Testis (tissue), 3 donors: Measurements from ENCODE around the gene DHH. TPM values are rescaled to one million over a fixed set of nuclear protein-coding genes. Genes with fewer than 3 reads are reported as not detected.

Source experiments
- DNase-seq: peaks from one replicate; pipeline ENCODE4 v3.0.0-alpha.2; 2019
- H3K27ac ChIP-seq, 2 donors: fragments of 200-600 bp; sonication (generic); one replicate each; pipeline ENCODE4 v1.5.1; 2019
- H3K27me3 ChIP-seq: fragments of 200-600 bp; sonication (generic); one replicate; pipeline ENCODE4 v1.5.1; 2019
- H3K36me3 ChIP-seq: fragments of 200-600 bp; sonication (generic); one replicate; pipeline ENCODE4 v1.5.1; 2017; ENCODE audit warnings: low read depth; ENCODE audit errors: missing control alignments
- H3K4me1 ChIP-seq: fragments of 200-600 bp; sonication (generic); one replicate; pipeline ENCODE4 v1.5.1; 2019
- H3K4me3 ChIP-seq, 2 donors: fragments of 200-600 bp; sonication (generic); one replicate each; pipeline ENCODE4 v1.5.1; 2017 to 2019
- H3K9me3 ChIP-seq: fragments of 200-600 bp; sonication (generic); one replicate; pipeline ENCODE4 v1.5.1; 2017
- POLR2A ChIP-seq: fragments of 450-650 bp; IDR thresholded peaks from one replicate; pipeline ENCODE4 v1.6.1; 2017; ENCODE audit warnings: antibody characterized with exemption, mild to moderate bottlenecking, moderate library complexity
- WGBS, 2 donors: methylation state at CpG; one replicate each; pipeline ENCODE4 v1.1.5; 2018; 5-methylcytosine and 5-hydroxymethylcytosine counted together
- intact Hi-C: fragments of 100-400 bp; cut with DNase I; formaldehyde crosslinking; loops from one replicate; pipeline ENCODE4 v1.15.1; 2023; ENCODE audit warnings: low total_unique reads
- polyA plus RNA-seq: library from polyadenylated mRNA; stranded (reverse); fragments of 350-450 nt; fragmentation: Illumina TruSeq; extraction: RNeasy Lipid Tissue Mini Kit (QIAGEN cat#74804); gene quantifications from one replicate; pipeline ENCODE4 v1.2.3, GENCODE V29; 2014; ENCODE audit warnings: low read depth, low replicate concordance; ENCODE audit not compliant: insufficient read depth
- total RNA-seq, 2 donors: library from RNA; depleted of rRNA; stranded (reverse); fragments of >200 nt; gene quantifications; one replicate each; pipeline ENCODE4 v1.2.3, GENCODE V29; 2016
- TF ChIP-seq, protein P1 (sequence below), 3 experiments: fragments of 450-650 bp in 2 of 3; fragments of 200-600 bp in 1 of 3; sonication (generic) in 1 of 3; IDR thresholded peaks; one replicate each; pipeline ENCODE4 v1.5.1; 2016 to 2019; ENCODE audit warnings: antibody characterized with exemption in 3 of 3, mild to moderate bottlenecking in 2 of 3, moderate library complexity in 1 of 3

The DHH gene
- total and polyA plus RNA-seq, 3 donors from 2014 or later: 40.0 to 148 (median 97.6) TPM

DNA sequence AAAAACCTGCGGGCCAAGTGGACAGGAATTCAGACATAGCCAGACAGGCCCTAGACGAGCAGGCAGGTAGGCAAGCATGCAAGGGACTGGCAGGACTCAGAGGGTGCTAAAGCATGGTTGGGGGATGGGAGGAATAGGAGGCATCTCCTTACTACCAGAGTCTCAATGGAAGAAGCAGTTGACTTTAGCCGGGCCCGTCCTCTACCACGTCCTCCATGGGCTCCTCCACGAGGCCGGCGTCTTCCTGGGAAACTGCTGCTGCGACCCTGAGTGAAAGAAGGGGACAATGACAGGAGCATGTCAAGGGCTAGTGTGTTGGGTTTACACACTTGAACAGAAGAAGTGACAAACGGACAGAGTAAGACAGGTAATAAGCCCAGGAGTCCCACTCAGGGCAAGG is 45.6 kb downstream of the DHH start:
- Histone ChIP-seq H3K9me3 (no peaks in the 10 kb centered on the region), H3K4me1 (no peaks in the 10 kb centered on the region), H3K4me3 (no peak overlapping the region), H3K36me3 (no peaks in the 10 kb centered on the region), H3K27me3 (no peaks in the 10 kb centered on the region), H3K27ac (no peak overlapping the region)
- WGBS, 2 donors: 91 to 94% methylated on average over 10 of the region's 10 CpGs
- TF ChIP-seq, protein P1, sequence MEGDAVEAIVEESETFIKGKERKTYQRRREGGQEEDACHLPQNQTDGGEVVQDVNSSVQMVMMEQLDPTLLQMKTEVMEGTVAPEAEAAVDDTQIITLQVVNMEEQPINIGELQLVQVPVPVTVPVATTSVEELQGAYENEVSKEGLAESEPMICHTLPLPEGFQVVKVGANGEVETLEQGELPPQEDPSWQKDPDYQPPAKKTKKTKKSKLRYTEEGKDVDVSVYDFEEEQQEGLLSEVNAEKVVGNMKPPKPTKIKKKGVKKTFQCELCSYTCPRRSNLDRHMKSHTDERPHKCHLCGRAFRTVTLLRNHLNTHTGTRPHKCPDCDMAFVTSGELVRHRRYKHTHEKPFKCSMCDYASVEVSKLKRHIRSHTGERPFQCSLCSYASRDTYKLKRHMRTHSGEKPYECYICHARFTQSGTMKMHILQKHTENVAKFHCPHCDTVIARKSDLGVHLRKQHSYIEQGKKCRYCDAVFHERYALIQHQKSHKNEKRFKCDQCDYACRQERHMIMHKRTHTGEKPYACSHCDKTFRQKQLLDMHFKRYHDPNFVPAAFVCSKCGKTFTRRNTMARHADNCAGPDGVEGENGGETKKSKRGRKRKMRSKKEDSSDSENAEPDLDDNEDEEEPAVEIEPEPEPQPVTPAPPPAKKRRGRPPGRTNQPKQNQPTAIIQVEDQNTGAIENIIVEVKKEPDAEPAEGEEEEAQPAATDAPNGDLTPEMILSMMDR (IDR thresholded peaks at IDR 0.05): no peak
- no peak for TF ChIP-seq POLR2A
- no peak for DNase-seq
- intact Hi-C loops: no loop called here

DNA sequence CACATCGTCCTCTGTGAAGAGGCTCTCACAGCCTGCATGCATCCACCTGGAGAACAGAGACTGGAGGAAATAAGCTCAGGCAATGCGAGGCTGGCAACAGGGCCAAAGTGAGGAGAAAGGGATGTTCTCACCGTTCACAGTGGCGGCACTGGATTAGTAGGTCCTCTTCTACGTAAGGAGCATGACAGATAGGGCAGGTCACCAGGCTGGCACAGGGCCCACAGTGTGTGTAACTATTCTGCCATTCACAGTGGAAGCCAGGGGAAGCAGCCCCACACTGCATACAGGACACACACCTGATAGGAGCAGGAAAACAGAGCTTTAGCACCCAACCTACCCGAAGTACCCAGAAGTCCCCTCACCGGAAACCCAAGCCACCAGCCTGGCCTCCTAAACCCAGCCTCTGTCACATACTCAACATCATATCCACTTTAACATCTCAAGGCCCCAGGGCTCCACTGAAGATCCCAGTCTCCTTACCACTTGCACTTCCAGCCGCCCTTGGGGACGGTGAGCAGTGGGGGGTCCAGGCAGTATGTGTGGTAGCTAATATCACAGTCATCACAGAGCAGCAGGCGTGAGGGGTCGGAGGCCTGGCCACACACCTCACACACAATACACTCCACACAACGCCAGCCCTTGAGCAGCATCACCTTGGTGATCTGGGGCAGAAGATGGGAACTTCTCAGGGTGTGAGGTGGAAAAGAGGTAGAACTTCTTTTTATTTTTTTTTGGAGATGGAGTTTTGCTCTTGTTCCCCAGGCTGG is 48.3 kb downstream of the DHH start:
- H3K36me3 ChIP-seq: no peaks in the 10 kb centered on the region
- intact Hi-C loops: no loop called here
- H3K9me3 ChIP-seq: no peaks in the 10 kb centered on the region
- no peaks in the 10 kb centered on the region for H3K27me3 ChIP-seq
- TF ChIP-seq, protein P1 (IDR thresholded peaks at IDR 0.05): no peak
- no peak for TF ChIP-seq POLR2A
- no peak overlapping the region for H3K4me3 ChIP-seq
- no peak overlapping the region for H3K27ac ChIP-seq
- 91 to 93% methylated on average over 11 to 12 of the region's 12 CpGs for WGBS, 2 donors
- no peaks in the 10 kb centered on the region for H3K4me1 ChIP-seq
- no peak for DNase-seq

DNA sequence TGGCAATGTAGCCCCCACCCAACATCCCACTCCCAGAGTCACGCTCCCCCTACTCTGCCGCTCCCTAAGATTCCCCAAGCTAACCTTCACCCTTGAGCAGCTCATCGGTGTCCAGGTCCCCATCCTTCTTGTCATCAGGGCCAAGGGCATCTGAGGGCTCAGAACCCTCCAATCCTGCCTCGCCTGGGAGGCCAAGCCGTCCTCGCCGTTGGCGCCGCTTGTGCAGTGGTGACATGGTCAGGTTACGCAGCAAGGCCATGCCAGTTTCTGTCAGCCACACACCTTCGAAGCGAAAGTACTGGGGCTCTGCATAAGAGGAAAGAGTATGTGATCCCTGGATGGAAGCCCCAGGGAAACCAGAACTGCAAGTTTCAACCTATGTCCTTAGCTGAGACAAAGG is 49.9 kb downstream of the DHH start:
- no peak for TF ChIP-seq POLR2A
- TF ChIP-seq, protein P1 (IDR thresholded peaks at IDR 0.05): no peak
- Histone ChIP-seq H3K27me3 (no peaks in the 10 kb centered on the region), H3K9me3 (no peaks in the 10 kb centered on the region), H3K4me3 (no peak overlapping the region), H3K36me3 (no peaks in the 10 kb centered on the region), H3K27ac (no peak overlapping the region), H3K4me1 (no peaks in the 10 kb centered on the region)
- DNase-seq: no peak
- intact Hi-C loops: no loop called here
- WGBS, 2 donors: 94 to 100% methylated on average over 3 to 12 of the region's 12 CpGs

DNA sequence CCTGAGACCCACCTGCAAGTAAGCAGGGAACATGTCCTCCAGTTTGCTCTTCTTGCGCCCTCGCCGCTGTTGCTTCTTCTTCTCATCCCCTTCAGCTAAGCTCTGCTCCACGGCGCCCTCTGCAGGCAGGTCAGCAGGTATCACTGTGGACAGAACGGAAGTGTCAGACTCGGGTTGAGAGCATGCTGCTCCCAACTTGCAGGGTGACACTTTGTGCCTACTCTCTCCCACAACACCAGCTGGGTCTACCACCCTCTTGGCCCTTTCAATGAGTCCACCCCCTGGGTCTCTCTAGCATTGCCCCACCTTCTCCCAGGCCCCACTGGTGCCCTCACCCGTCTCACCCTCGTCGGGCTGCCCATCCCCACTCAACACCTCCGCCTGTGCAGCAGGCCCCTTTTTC is 50.7 kb downstream of the DHH start:
- H3K9me3 ChIP-seq: no peaks in the 10 kb centered on the region
- peak; percentile 69 for DNase-seq
- intact Hi-C loops: no loop called here
- TF ChIP-seq, protein P1 (IDR thresholded peaks at IDR 0.05): peak in 2 of 3 experiments; percentile 50 to 58
- no peak for TF ChIP-seq POLR2A
- no peak overlapping the region for H3K27ac ChIP-seq
- H3K4me1 ChIP-seq: no peaks in the 10 kb centered on the region
- 62 to 78% methylated on average over 11 of the region's 11 CpGs for WGBS, 2 donors
- no peaks in the 10 kb centered on the region for H3K36me3 ChIP-seq
- H3K4me3 ChIP-seq: no peak overlapping the region
- no peaks in the 10 kb centered on the region for H3K27me3 ChIP-seq

- TF ChIP-seq, protein P1 (IDR thresholded peaks at IDR 0.05): no peak
- no peak for TF ChIP-seq POLR2A
- no peaks in the 10 kb centered on the region for H3K4me1 ChIP-seq
- H3K9me3 ChIP-seq: no peaks in the 10 kb centered on the region
- DNase-seq: no peak
- no peaks in the 10 kb centered on the region for H3K36me3 ChIP-seq
- H3K4me3 ChIP-seq: no peak overlapping the region
- H3K27me3 ChIP-seq: no peaks in the 10 kb centered on the region
- 78 to 93% methylated on average over 4 of the region's 4 CpGs for WGBS, 2 donors
- intact Hi-C loops: no loop called here
- no peak overlapping the region for H3K27ac ChIP-seq
These were observed 51.4 kb downstream of the DHH start for GRCh38 chr12:49043241-49043640.
